Astrocyte of the cerebellum (primary cell): ENCODE results near the gene KIF26A.

ENCODE experiments used
- DNase-seq: peaks from one replicate; pipeline ENCODE4 v3.0.0-alpha.2; 2011; ENCODE audit warnings: low read depth
- H3K4me3 ChIP-seq: 2 replicates; pipeline ENCODE4 v1.5.1; 2011; ENCODE audit warnings: mild to moderate bottlenecking, low read depth, low read length, moderate library complexity
- CTCF ChIP-seq: IDR thresholded peaks from 2 replicates; pipeline ENCODE4 v1.5.1; 2012; ENCODE audit warnings: low read length, low read depth, moderate library complexity, mild to moderate bottlenecking; ENCODE audit errors: missing control alignments
- in situ Hi-C: cut with HindIII; loops from 2 replicates; pipeline ENCODE4 v1.10.0; 2017; ENCODE audit warnings: low sequenced_read_pairs

KIF26A gene

GRCh38 chr14:104144453-104144790, 6.0 kb downstream of the KIF26A start:
- in situ Hi-C loops: loop anchor here (10.0 kb wide), 1 partner anchor 450 kb away; no protein-coding TSS in a partner anchor

GRCh38 chr14:104144911-104145825, 6.8 kb downstream of the KIF26A start:
- in situ Hi-C loops: loop anchor here (10.0 kb wide), 1 partner anchor 450 kb away; no protein-coding TSS in a partner anchor
- no peak for TF ChIP-seq CTCF
- DNase-seq: no peak
- H3K4me3 ChIP-seq: no peak overlapping the region

More at GRCh38 chr14:104144453-104144790, 6.0 kb downstream of the KIF26A start:
- DNase-seq: no peak
- no peak overlapping the region for H3K4me3 ChIP-seq
- TF ChIP-seq CTCF: no peak

GRCh38 chr14:104145826-104146601, 7.6 kb downstream of the KIF26A start:
- no peak for DNase-seq
- no peak overlapping the region for H3K4me3 ChIP-seq
- in situ Hi-C loops: loop anchor here (10.0 kb wide), 1 partner anchor 449 kb away; no protein-coding TSS in a partner anchor
- TF ChIP-seq CTCF: no peak

- in situ Hi-C loops: loop anchor here (10.0 kb wide), 1 partner anchor 448 kb away; no protein-coding TSS in a partner anchor
Measured at GRCh38 chr14:104146651-104147345, 8.4 kb downstream of the KIF26A start.

GRCh38 chr14:104147346-104148125, 9.1 kb downstream of the KIF26A start:
- no peak for TF ChIP-seq CTCF
- in situ Hi-C loops: loop anchor here (10.0 kb wide), 1 partner anchor 447 kb away; no protein-coding TSS in a partner anchor
- H3K4me3 ChIP-seq: no peak overlapping the region
- no peak for DNase-seq

More at GRCh38 chr14:104146651-104147345, 8.4 kb downstream of the KIF26A start:
- no peak overlapping the region for H3K4me3 ChIP-seq
- no peak for DNase-seq
- TF ChIP-seq CTCF: no peak
